Measurements from ENCODE around the gene BCR.

Gene BCR

GRCh38 chr22:23277583-23278295 is 97.4 kb downstream of the BCR start:
- DNase-seq: no peak

- peak; percentile 12 for DNase-seq
These were observed 98.8 kb downstream of the BCR start for GRCh38 chr22:23278883-23279675.

DNA sequence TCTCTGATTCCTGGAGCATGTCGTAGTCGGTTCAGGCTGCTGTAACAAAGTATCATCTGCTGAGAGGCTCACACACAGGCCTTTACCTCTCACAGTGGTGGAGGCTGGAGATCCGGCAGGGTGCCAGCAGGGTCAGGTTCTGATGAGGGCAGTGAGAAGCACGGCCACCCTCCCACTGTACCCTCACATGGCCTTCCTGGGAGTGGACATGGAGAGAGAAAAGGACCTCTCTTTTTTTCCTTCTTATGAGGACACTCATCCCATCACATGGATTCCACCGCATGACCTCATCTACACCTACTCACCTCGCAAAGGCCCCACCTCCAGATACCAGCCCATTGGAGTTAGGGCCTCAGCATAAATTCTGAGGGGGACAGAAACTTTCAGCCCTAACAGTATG is 99.5 kb downstream of the BCR start:
- no peak for DNase-seq

DNA sequence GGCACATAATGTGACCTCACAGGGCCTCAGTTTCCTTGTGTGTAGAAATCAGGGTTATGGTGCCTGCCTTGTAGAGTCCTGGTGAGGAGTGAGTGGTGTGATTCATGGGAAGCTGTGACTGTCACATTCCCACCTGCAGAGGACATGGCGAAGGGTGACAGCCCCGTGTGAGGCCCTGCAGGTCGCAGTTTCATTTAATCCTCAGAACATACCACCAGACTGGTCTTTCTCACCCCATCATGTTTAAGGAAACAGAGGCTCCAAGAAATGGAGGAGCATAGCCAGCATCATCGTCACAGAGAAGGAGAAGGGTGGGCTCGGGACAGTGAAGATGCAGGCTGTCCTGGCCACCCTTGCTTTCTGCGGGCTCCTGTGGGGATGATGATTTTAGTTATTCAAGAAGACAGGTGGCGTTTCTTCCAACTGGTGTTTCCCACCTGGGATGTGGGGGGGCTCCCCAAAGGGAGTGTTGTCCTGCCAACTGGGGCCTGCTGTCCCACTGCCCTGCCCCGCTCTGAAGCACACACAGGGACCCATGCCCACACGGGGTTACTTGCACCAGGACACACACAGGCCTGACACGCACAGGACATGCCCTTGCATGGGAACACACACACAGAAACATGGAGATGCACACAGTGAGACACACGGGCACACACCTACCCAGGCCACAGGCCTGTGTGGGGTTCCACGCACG is 100.2 kb downstream of the BCR start:
- no peak for DNase-seq

DNA sequence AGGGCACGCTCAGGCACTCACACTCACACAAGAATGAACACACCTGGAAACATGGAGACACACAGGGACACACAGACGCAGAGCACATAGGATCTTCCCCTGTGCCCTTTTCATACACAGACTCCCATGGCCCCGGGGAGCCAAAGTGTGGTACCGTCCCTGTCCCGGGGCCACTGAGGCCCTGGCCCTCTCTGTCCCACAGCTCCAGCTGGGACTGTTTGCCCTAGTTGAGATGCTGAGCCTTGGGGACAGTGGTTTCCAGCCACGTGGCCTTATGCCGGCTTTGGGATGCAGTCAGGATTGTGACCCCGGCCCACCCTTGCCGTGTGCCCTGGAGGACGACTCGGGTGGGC is 100.7 kb downstream of the BCR start:
- no peak for DNase-seq

DNA sequence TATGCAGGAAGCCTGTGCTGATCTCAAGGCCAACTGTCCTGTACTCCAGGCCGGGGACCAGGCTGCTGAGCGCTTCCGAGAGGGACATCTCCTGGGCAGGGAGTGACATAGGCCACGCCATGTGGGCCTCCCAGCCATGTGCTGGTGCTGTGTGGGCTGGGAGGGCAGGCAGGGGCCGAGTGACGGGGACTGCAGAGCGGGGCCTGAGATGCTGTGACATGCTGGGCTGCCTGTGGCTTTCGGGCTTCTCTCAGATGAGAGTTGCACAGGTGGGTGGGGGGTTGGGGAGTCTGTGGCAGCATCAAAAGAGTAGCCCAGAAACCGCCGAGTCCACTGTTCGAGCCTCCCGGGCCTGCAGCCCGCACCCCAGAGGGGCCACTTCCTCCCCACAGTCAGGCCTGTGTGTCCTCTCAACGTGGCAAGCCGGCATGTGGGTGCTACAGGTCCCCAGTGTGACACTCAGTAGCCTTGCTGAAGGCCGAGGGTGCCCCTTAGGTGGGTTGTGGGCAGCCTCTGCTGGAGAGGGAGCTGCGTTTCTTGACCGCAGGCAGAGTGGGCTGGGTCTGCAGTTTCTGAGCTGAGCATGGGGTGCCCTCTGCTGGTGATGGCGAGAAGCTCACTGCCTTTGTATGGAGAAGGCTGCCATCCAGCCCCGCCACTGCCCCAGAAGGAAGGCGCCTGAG is 101.2 kb downstream of the BCR start:
- DNase-seq: peak; percentile 26

- no peak for DNase-seq
These were observed 101.8 kb downstream of the BCR start for GRCh38 chr22:23282089-23282501.

DNA sequence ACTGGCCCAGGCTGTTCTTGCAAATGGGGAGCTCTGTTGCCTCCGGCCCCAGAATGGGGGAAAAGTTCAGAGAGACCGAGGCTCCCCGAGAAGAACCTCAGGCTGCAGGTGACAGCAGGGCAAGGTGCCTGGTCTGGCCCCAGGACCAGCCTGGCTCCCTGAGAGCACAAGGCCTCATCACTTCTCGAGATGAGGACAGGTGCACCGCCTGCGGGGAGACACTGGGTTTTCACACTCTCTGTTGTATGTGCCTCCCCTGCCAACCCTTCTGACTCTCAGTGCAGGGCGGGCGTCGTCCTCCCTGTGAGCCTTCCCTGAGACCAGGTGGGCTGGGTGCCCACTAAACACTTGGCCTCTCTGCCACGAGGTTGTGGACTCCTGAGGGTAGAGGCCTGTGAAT is 102.2 kb downstream of the BCR start:
- no peak for DNase-seq

- no peak for DNase-seq
These were observed 102.7 kb downstream of the BCR start for GRCh38 chr22:23282986-23283385.

GRCh38 chr22:23283591-23284503 is 103.5 kb downstream of the BCR start:
- no peak for DNase-seq

GRCh38 chr22:23284504-23285033 is 104.3 kb downstream of the BCR start:
- no peak for DNase-seq

DNA sequence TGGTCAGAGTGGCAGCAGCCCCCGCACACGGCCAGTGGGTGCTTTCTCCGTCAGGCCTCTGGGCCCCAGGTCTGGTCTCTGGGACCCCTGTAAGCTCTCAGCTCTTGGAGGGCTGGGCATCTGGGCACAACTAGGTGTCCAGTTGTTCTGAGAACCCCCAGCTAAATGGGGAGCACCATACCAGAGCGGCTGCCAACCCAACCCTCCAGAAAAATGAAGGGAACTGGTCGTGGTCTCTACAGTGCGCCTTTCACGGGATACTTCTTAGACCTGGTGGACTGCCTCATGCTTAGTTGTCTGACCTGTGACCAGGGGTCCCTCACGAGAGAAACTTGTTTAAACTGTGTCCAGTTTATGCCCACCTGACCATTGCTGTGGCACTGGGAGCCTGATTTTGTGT is 104.9 kb downstream of the BCR start:
- no peak for DNase-seq

DNA sequence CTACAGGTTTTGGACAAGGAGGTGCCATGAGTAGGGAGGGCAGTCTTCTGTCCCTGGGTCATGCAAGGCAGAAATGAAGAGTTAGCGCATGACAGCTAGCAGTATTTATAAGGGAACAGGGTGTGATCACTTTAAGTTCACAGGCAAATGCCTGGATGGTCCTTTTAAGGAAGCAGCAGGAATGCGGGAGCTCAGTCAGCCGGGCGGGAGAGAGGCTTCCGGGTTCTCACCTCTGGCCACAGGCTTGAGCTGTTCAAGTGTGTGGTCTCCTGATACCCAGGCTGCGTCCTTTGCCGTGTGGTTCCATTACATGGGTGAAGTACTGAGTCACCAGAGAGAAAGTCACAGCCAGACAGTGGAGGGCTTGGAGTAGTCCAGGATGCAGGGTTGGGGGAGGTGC is 105.4 kb downstream of the BCR start:
- DNase-seq: no peak

DNA sequence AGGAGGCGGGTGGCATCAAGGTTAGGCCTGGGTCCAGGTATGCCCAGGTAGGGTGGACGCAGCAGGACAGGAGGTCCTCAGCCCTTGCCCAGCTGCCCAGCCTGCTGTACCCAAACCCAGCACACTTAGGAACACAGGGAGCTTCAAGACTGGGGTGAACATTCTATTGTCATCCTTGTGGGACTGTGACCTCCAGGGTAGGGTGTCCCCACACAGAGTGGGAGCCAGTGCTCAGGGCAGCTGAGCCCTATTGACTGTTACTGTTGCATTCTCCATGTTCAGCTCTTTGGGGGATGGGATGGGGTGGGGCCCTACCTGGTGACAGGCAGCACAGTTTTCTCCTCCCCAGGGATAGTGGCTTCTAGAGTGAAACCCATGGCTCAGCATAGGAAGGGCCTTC is 106.0 kb downstream of the BCR start:
- DNase-seq: no peak

DNA sequence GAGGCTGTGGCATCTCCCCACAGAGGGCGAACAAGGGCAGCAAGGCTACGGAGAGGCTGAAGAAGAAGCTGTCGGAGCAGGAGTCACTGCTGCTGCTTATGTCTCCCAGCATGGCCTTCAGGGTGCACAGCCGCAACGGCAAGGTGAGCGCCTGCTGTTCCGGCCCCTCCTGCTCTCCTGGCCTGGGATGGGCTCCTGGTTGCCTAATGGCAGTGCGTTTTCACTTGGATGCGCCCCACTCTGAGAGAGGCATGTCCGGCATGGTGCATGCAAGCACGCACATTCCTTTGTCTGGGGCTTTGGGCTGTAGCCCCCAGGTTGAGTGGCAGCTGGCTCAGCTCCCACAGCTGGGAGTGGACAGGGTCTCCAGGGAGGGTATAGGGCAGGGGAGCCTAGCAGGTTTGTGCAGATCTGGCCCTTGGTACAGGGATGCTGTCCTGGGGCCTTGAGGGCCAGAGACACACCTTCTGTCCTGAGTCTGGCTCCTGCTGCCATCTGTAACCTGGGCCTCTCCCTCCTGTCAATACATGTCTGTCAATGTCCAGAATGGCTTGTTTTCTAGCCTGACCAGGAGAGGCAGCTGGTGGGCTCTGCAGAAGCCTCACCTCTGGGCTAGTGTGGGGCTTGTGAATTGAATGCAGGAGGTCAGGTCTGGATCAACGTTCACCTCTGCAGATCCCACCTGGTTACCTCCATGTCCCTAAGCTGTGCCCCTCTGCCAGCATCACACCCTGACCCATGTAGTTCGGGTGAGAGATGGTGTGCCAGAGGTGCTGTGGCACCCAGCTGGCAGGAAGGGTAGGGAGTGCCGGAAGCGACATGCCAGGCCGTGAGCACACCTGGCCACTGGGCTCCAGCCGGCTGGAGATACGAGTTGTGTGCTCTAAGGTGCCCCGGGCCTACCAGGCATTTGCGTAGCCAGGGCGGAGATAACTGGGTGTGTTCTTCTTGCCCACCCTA is 107.1 kb downstream of the BCR start:
- DNase-seq: no peak

DNA sequence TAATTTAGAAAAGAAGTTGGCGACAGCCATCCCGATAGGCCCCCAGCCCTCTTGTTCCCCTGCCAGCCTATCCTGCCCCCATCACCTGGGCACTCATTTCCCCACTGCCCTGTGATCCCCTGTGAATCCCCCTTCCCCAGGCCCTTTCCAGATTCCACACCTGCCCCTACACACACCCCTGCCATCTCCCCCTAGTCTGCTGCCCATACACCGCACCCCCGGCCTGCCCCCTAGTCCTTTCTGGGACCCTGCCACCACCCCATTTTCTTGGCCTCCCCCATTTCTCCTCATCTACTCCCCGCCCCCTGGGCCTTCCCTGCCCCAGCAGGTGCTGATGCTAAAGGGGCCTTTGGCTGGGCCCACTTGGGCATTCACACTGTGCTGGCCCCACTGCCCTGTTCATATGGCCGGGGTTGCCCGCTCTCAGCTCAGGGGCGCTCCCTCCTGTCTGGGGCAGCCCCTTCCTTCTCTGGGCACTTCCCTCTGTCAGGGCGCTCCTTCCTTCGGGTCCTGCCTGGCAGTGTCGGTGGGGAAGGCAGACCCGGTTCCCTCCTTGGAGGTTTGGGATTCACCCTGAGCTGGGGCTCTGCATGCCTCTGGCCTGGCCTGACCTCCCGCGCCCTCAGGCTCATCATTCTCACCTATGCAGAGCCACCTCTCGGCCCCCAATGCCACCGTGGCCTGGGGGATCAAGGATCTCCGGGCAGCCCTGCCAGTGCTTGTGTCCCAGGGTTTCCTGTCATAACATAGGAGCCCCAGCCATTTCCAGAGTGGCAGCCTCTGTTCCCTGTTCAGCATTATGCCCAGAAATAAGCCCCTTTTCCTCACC is 108.2 kb downstream of the BCR start:
- DNase-seq: no peak

DNA sequence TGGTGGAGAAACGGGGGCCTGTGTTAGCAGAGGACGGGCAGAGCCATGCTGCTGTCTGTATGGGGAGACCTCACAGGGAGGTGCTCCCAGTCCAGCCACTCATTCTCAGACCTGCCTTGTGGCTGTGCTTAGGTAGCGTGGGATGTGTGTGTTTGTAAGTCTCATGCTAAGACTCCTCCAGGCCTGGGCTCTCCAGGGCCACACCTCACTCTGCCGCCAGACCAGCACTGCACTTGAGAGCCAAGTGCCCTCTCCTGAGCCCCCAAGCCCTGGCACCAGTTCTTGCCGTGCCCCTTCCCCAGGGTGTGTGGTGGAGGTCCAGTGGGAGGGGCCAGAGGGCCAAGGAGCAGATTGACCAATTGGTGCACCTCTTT is 108.8 kb downstream of the BCR start:
- no peak for DNase-seq

DNA sequence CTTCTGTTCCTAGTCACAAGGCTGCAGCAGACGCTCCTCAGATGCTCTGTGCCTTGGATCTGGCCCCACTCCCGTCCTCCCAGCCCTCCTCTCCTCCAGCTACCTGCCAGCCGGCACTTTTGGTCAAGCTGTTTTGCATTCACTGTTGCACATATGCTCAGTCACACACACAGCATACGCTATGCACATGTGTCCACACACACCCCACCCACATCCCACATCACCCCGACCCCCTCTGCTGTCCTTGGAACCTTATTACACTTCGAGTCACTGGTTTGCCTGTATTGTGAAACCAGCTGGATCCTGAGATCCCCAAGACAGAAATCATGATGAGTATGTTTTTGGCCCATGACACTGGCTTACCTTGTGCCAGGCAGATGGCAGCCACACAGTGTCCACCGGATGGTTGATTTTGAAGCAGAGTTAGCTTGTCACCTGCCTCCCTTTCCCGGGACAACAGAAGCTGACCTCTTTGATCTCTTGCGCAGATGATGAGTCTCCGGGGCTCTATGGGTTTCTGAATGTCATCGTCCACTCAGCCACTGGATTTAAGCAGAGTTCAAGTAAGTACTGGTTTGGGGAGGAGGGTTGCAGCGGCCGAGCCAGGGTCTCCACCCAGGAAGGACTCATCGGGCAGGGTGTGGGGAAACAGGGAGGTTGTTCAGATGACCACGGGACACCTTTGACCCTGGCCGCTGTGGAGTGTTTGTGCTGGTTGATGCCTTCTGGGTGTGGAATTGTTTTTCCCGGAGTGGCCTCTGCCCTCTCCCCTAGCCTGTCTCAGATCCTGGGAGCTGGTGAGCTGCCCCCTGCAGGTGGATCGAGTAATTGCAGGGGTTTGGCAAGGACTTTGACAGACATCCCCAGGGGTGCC is 109.8 kb downstream of the BCR start:
- DNase-seq: no peak
